ENCODE results near the gene CTSD. TPM values are rescaled to one million over a fixed set of nuclear protein-coding genes. Genes with fewer than 3 reads are reported as not detected.

The CTSD gene
- total and polyA plus RNA-seq, 11 donors, result 420 to 1,779 (median 722) TPM

GRCh38 chr11:1797391-1798125 is 33.8 kb upstream of the CTSD start:
- no peak for TF ChIP-seq CTCF (IDR thresholded peaks at IDR 0.05)
- no peak for TF ChIP-seq POLR2A (IDR thresholded peaks at IDR 0.05)
- Histone ChIP-seq H3K27ac (no peak overlapping the region), H3K4me1 (peaks cover 0 to under 1% (median 0%) of the 10 kb centered on the region in 12 donors), H3K27me3 (peaks cover 0 to 29% (median 5%) of the 10 kb centered on the region in 9 donors), H3K36me3 (no peaks in the 10 kb centered on the region), H3K4me3 (no peak overlapping the region), H3K9me3 (peaks cover 0 to 2% (median 0%) of the 10 kb centered on the region in 12 donors)
- no peak for ATAC-seq
- intact Hi-C loops (cut with DNase I), result loop anchor here in 1 of 10 donors (10.0 kb wide), 1 partner anchor 473 kb away; no protein-coding TSS in a partner anchor
- 84 to 88% (median 86%) methylated on average over 14 of the region's 14 CpGs for WGBS, 4 donors
- DNase-seq, result no peak

GRCh38 chr11:1796413-1797011 is 32.8 kb upstream of the CTSD start:
- H3K27me3 ChIP-seq, result peaks cover 0 to 30% (median 5%) of the 10 kb centered on the region in 9 donors
- H3K27ac ChIP-seq, result no peak overlapping the region
- no peaks in the 10 kb centered on the region for H3K36me3 ChIP-seq
- 56 to 64% (median 57%) methylated on average over 12 of the region's 12 CpGs for WGBS, 4 donors
- peaks cover 0 to 4% (median 0%) of the 10 kb centered on the region in 12 donors for H3K4me1 ChIP-seq
- H3K4me3 ChIP-seq, result no peak overlapping the region
- ATAC-seq, result no peak
- H3K9me3 ChIP-seq, result peaks cover 0 to 2% (median 0%) of the 10 kb centered on the region in 12 donors
- TF ChIP-seq CTCF (IDR thresholded peaks at IDR 0.05), result no peak
- no peak for TF ChIP-seq POLR2A (IDR thresholded peaks at IDR 0.05)
- intact Hi-C loops (cut with DNase I), result loop anchor here in 1 of 10 donors (10.0 kb wide), 1 partner anchor 472 kb away; no protein-coding TSS in a partner anchor
- DNase-seq, result no peak

- intact Hi-C loops (cut with DNase I), result loop anchor here in 1 of 10 donors (10.0 kb wide), 1 partner anchor 468 kb away; no protein-coding TSS in a partner anchor
- Histone ChIP-seq H3K27ac (no peak overlapping the region), H3K27me3 (peaks cover 0 to 29% (median 5%) of the 10 kb centered on the region in 9 donors), H3K4me1 (peaks cover 0 to 4% (median 0%) of the 10 kb centered on the region in 12 donors), H3K9me3 (peaks cover 0 to 7% (median 0%) of the 10 kb centered on the region in 12 donors), H3K36me3 (no peaks in the 10 kb centered on the region), H3K4me3 (no peak overlapping the region)
- DNase-seq (no peak), ATAC-seq (no peak)
- WGBS, 4 donors, result 49 to 64% (median 57%) methylated on average over 3 of the region's 3 CpGs
- TF ChIP-seq POLR2A (IDR thresholded peaks at IDR 0.05) (no peak), CTCF (IDR thresholded peaks at IDR 0.05) (no peak)
These were observed 29.4 kb upstream of the CTSD start for GRCh38 chr11:1793081-1793480.

GRCh38 chr11:1792461-1792860 is 28.7 kb upstream of the CTSD start:
- Histone ChIP-seq H3K4me3 (peak overlapping the region in 1 of 12 donors; percentile 23), H3K4me1 (peaks cover 0 to 4% (median 0%) of the 10 kb centered on the region in 12 donors), H3K27ac (no peak overlapping the region), H3K27me3 (peaks cover 0 to 23% (median 5%) of the 10 kb centered on the region in 9 donors), H3K9me3 (peaks cover 0 to 7% (median 0%) of the 10 kb centered on the region in 12 donors), H3K36me3 (no peaks in the 10 kb centered on the region)
- WGBS, 4 donors, result 71 to 77% (median 77%) methylated on average over 12 of the region's 12 CpGs
- intact Hi-C loops (cut with DNase I), result loop anchor here in 1 of 10 donors (10.0 kb wide), 1 partner anchor 468 kb away; no protein-coding TSS in a partner anchor
- TF ChIP-seq POLR2A (IDR thresholded peaks at IDR 0.05) (no peak), CTCF (IDR thresholded peaks at IDR 0.05) (no peak)
- no peak for DNase-seq
- no peak for ATAC-seq
